K562 (cell line): ENCODE measurements around the gene CAMK2B. TPM values are rescaled to one million over a fixed set of nuclear protein-coding genes. Genes with fewer than 3 reads are reported as not detected.

Experiments used
- ATAC-seq: fragments of 200-7000 bp; cut with Tn5 transposase; 3 replicates; pipeline ENCODE4 v1.9.1; 2020; ENCODE audit warnings: moderate library complexity
- BruUV-seq: library from RNA; stranded (reverse); fragments of 400-500 nt; replicated peaks from 2 replicates; lab custom pipeline; 2021; lab: Mats Ljungman, UMichigan
- CTCF ChIA-PET: fragments of 300-600 bp; formaldehyde crosslinking; extraction: SDS; loops from one replicate; lab custom pipeline; 2021; ENCODE audit warnings: low intra/inter-chr PET ratio; lab: Yijun Ruan, JAX
- POLR2A ChIA-PET: fragments of 300-600, 350-650 bp; sonication (Branson Sonifier 250); formaldehyde crosslinking; extraction: SDS; loops from one replicate; lab custom pipeline; 2021; ENCODE audit warnings: antibody characterized with exemption, inconsistent platforms; lab: Yijun Ruan, JAX
- DNase-seq, 4 experiments: peaks; one replicate each; pipeline versions ENCODE4 v3.0.0 to v3.0.0-alpha.2; 2011 to 2018; ENCODE audit warnings: low spot score in 3 of 4, mixed read lengths in 3 of 4; ENCODE audit errors: extremely low read depth in 1 of 4
- FAIRE-seq: peaks from 2 replicates; lab custom pipeline; 2011; peaks lifted over from hg19 to GRCh38; lab: Jason Lieb, UNC
- H2AFZ ChIP-seq: 2 replicates; pipeline ENCODE4 v1.6.0; 2011; ENCODE audit warnings: low read depth, low read length, control low read depth, inconsistent platforms
- H3K27ac ChIP-seq: fragments of 200-600 bp; 3 replicates; pipeline ENCODE4 v1.8.0; 2011; ENCODE audit warnings: low read depth, mild to moderate bottlenecking, control low read depth, inconsistent platforms, low read length, moderate library complexity, mixed read lengths; ENCODE audit errors: extremely low read depth
- H3K27me3 ChIP-seq, 2 experiments: fragments of 300-600 bp in 1 of 2; 2 replicates in 1 of 2; 3 replicates in 1 of 2; pipeline versions ENCODE4 v1.6.0 to v1.8.0; 2011; ENCODE audit warnings: inconsistent platforms in 2 of 2, low read length in 2 of 2, mild to moderate bottlenecking in 1 of 2, mixed read lengths in 1 of 2, moderate library complexity in 1 of 2; ENCODE audit not compliant: control insufficient read depth in 2 of 2, insufficient read depth in 2 of 2
- H3K36me3 ChIP-seq: fragments of 300-600 bp; 3 replicates; pipeline ENCODE4 v1.8.0; 2011; ENCODE audit warnings: mild to moderate bottlenecking, low read length, inconsistent platforms; ENCODE audit not compliant: control insufficient read depth, insufficient read depth
- H3K4me1 ChIP-seq, 2 experiments: fragments of 200-600 bp in 1 of 2; replicated peaks in 1 of 2; 2 replicates in 1 of 2; 3 replicates in 1 of 2; pipeline versions ENCODE4 v1.5.1 to v1.8.0; 2011; ENCODE audit warnings: inconsistent platforms in 2 of 2, low read length in 2 of 2, mild to moderate bottlenecking in 1 of 2, mixed read lengths in 1 of 2, moderate library complexity in 1 of 2; ENCODE audit not compliant: control insufficient read depth in 2 of 2, insufficient read depth in 2 of 2
- H3K4me2 ChIP-seq: 2 replicates; pipeline ENCODE4 v1.6.1; 2011; ENCODE audit warnings: low read length, control low read depth, inconsistent platforms, mixed read lengths; ENCODE audit not compliant: insufficient read depth
- H3K4me3 ChIP-seq: fragments of 200-600 bp; sonication (generic), shearing (Covaris generic); 2 replicates; pipeline ENCODE4 v1.5.1; 2016; ENCODE audit warnings: control low read depth, inconsistent platforms
- H3K79me2 ChIP-seq: fragments of 200-600 bp; 3 replicates; pipeline ENCODE4 v1.8.0; 2011; ENCODE audit warnings: low read length, inconsistent platforms; ENCODE audit not compliant: control insufficient read depth, insufficient read depth
- H3K9ac ChIP-seq, 2 experiments: 2 replicates each; pipeline versions ENCODE4 v1.6.0 to v1.6.1; 2011; ENCODE audit warnings: low read depth in 2 of 2, low read length in 2 of 2, control low read depth in 1 of 2, inconsistent platforms in 1 of 2, mild to moderate bottlenecking in 1 of 2, mixed read lengths in 1 of 2; ENCODE audit not compliant: insufficient read depth in 1 of 2
- H3K9me1 ChIP-seq: one replicate; pipeline ENCODE4 v1.6.0; 2011; ENCODE audit warnings: inconsistent platforms, mild to moderate bottlenecking, low read length, moderate library complexity; ENCODE audit not compliant: control insufficient read depth, insufficient read depth
- H3K9me3 ChIP-seq: replicated peaks from 2 replicates; pipeline ENCODE4 v1.5.1; 2011; ENCODE audit warnings: low read depth, low read length, inconsistent platforms; ENCODE audit not compliant: control insufficient read depth, insufficient read depth
- H4K20me1 ChIP-seq: replicated peaks from 2 replicates; pipeline ENCODE4 v1.6.1; 2011; ENCODE audit warnings: low read length, inconsistent platforms, mixed read lengths; ENCODE audit not compliant: control insufficient read depth, insufficient read depth
- ATF1 ChIP-seq, 2 experiments: fragments of 450-650 bp in 1 of 2; IDR thresholded peaks; 2 replicates each; pipeline ENCODE4 v1.6.1; 2016; ENCODE audit warnings: missing compliant biosample characterization in 1 of 2, missing genetic modification characterization in 1 of 2
- C11orf30 ChIP-seq: fragments of 450-650 bp; IDR thresholded peaks from 2 replicates; pipeline ENCODE4 v1.6.1; 2016; ENCODE audit warnings: low read depth, mild to moderate bottlenecking
- NBN ChIP-seq: fragments of 450-650 bp; IDR thresholded peaks from 2 replicates; pipeline ENCODE4 v1.6.1; 2016; ENCODE audit warnings: low read depth, mild to moderate bottlenecking
- RBBP5 ChIP-seq: fragments of 200-600 bp; sonication (generic); IDR thresholded peaks from 2 replicates; pipeline ENCODE4 v1.6.1; 2012; ENCODE audit warnings: borderline replicate concordance, mild to moderate bottlenecking, low read length, control low read depth, inconsistent platforms; ENCODE audit not compliant: insufficient read depth, poor library complexity, severe bottlenecking
- ZNF143 ChIP-seq: sonication (generic); formaldehyde crosslinking; IDR thresholded peaks from 2 replicates; pipeline ENCODE4 v1.9.0; 2022; ENCODE audit warnings: mild to moderate bottlenecking, missing genetic modification reagents
- WGBS: fragments of 100-300 bp; shearing (Covaris generic); methylation state at CpG from one replicate; pipeline ENCODE4 v1.1.6; 2016; ENCODE audit warnings: low coverage, mixed read lengths; ENCODE audit not compliant: insufficient coverage; ENCODE audit errors: missing lambda C conversion rate; 5-methylcytosine and 5-hydroxymethylcytosine counted together
- in situ Hi-C: fragments of 300-500 bp; cut with MboI; formaldehyde crosslinking; loops from 4 replicates; pipeline ENCODE4 v1.15.0; 2018; ENCODE audit warnings: inconsistent platforms, mixed read lengths
- intact Hi-C: fragments of 100-400 bp; cut with micrococcal nuclease; formaldehyde crosslinking; loops from 2 replicates; pipeline ENCODE4 v1.14.2; 2022
- polyA plus RNA-seq, 8 experiments: library from polyadenylated mRNA; depleted of rRNA in 4 of 8; stranded (reverse) in 5 of 8; unstranded in 3 of 8; fragments of >200 nt; fragmentation: Nextera tagmentation in 2 of 8; fragmentation: Illumina TruSeq in 1 of 8; extraction: Ambion mirVana in 2 of 8; extraction: Trizol in 1 of 8; gene quantifications; 2 replicates each; pipeline versions ENCODE4 v1.2.1 to v1.2.3, GENCODE V29; 2011 to 2014; ENCODE audit warnings: inconsistent platforms in 1 of 8, missing spikeins in 1 of 8
- total RNA-seq, 7 experiments: library from RNA; depleted of rRNA in 6 of 7; stranded (reverse); fragments of >200 nt in 6 of 7; fragmentation: Illumina TruSeq in 2 of 7; extraction: Trizol in 2 of 7; gene quantifications; 2 replicates each; pipeline versions ENCODE4 v1.2.1 to v1.2.3, GENCODE V29; 2011 to 2021; ENCODE audit warnings: low replicate concordance in 1 of 7
- TF ChIP-seq, protein P1 (sequence below): fragments of 450-650 bp; IDR thresholded peaks from 2 replicates; pipeline ENCODE4 v1.6.1; 2016; ENCODE audit warnings: low read depth

CAMK2B gene
- total and polyA plus RNA-seq, 9 of the 15 experiments (the other 6 are each of a cell fraction or from before 2014, with no cell fraction given), result 0.04 to 0.09 (median 0.05) TPM; not detected in 4

DNA sequence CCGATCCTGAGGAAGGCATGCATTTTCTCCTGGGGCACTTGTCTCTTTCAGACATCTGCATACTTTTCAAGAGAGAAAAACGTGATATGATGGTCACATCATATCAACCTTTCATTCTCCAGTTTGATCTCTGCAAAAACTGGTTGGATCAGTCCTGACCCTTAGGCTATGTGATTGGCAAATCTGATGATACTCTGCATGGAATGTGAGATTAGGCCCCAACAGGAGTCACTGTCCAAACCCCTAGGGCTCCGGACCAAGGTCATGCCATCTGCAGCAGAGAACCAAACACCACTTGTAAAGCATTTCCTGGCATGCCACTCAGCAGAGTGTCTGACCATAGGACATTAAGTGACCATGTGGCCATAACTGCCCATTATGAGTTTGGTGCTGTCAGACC lies 144.8 kb downstream of the CAMK2B start:
- Histone ChIP-seq H3K4me2 (no peak overlapping the region), H3K27me3 (peaks cover 26 to 42% of the 10 kb centered on the region in 2 experiments), H3K27ac (no peak overlapping the region), H2AFZ (no peak overlapping the region), H3K9me3 (peaks cover 10% of the 10 kb centered on the region), H3K9ac (no peak overlapping the region), H3K36me3 (no peaks in the 10 kb centered on the region), H4K20me1 (no peaks in the 10 kb centered on the region), H3K9me1 (no peaks in the 10 kb centered on the region), H3K4me1 (no peaks in the 10 kb centered on the region), H3K4me3 (no peak overlapping the region), H3K79me2 (no peaks in the 10 kb centered on the region)
- ATAC-seq (no peak), DNase-seq (no peak), FAIRE-seq (no peak)
- ChIA-PET POLR2A (interaction anchor here (1.1 to 1.3 kb wide), 2 partner anchors 11 to 13 kb away, joined by 3 to 4 read pairs; no protein-coding TSS in a partner anchor), CTCF (no interaction called here)
- no peak for TF ChIP-seq ZNF143 (CRISPR knock-in tag)
- TF ChIP-seq C11orf30, result no peak
- TF ChIP-seq ATF1 (CRISPR knock-in tag; IDR thresholded peaks at IDR 0.05), result no peak
- no peak for TF ChIP-seq ATF1 (tag; IDR thresholded peaks at IDR 0.05)
- WGBS, result 0% methylated on average over 3 of the region's 3 CpGs
- BruUV-seq, result no TSS peak
- intact Hi-C loops, result no loop called here
- in situ Hi-C loops, result no loop called here

DNA sequence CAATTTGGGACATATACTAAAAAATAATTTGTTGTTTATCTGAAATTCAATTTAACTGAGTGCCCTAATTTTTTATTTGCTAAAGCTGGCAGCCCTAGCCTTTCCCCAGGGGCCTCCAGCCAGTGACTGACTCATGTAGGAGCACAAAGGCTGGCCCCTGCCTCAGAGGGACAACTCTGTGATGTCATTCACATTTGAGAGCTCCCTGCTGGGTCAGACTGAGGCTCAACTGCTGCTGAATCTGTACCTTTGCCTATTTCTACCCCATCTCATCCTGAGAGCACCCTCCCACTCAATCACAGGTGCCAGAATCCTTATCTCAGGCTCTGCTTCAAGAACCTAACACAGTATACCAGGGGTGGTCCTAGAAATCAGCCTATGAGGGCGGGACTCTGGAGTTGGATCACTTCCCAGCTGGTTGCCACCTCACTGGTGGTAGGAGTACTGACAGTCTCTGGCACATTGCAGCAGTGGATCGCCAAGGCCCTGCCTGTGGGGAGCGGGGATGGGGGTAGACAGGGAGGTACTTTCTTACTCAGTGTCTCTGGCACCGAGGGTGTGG lies 147.7 kb downstream of the CAMK2B start:
- no TSS peak for BruUV-seq
- in situ Hi-C loops (no loop called here), intact Hi-C loops (no loop called here)
- no peak for ATAC-seq
- ChIA-PET CTCF (no interaction called here), POLR2A (interaction anchor here (0.8 kb wide), 1 partner anchor 270 kb away, joined by 3 read pairs; no protein-coding TSS in a partner anchor)
- no peak overlapping the region for H3K4me3 ChIP-seq
- no peak overlapping the region for H3K27ac ChIP-seq
- H3K79me2 ChIP-seq, result no peaks in the 10 kb centered on the region
- H3K4me2 ChIP-seq, result no peak overlapping the region
- H2AFZ ChIP-seq, result no peak overlapping the region
- no peaks in the 10 kb centered on the region for H3K4me1 ChIP-seq
- no peaks in the 10 kb centered on the region for H3K9me1 ChIP-seq
- FAIRE-seq, result no peak
- no peak overlapping the region for H3K9ac ChIP-seq
- H4K20me1 ChIP-seq, result no peaks in the 10 kb centered on the region
- no peaks in the 10 kb centered on the region for H3K36me3 ChIP-seq
- DNase-seq, result no peak
- WGBS, result 0% methylated on average over 3 of the region's 4 CpGs
- peaks cover 24 to 41% of the 10 kb centered on the region in 2 experiments for H3K27me3 ChIP-seq
- H3K9me3 ChIP-seq, result peaks cover 5% of the 10 kb centered on the region
- TF ChIP-seq NBN (no peak), RBBP5 (no peak)
- TF ChIP-seq, protein P1, sequence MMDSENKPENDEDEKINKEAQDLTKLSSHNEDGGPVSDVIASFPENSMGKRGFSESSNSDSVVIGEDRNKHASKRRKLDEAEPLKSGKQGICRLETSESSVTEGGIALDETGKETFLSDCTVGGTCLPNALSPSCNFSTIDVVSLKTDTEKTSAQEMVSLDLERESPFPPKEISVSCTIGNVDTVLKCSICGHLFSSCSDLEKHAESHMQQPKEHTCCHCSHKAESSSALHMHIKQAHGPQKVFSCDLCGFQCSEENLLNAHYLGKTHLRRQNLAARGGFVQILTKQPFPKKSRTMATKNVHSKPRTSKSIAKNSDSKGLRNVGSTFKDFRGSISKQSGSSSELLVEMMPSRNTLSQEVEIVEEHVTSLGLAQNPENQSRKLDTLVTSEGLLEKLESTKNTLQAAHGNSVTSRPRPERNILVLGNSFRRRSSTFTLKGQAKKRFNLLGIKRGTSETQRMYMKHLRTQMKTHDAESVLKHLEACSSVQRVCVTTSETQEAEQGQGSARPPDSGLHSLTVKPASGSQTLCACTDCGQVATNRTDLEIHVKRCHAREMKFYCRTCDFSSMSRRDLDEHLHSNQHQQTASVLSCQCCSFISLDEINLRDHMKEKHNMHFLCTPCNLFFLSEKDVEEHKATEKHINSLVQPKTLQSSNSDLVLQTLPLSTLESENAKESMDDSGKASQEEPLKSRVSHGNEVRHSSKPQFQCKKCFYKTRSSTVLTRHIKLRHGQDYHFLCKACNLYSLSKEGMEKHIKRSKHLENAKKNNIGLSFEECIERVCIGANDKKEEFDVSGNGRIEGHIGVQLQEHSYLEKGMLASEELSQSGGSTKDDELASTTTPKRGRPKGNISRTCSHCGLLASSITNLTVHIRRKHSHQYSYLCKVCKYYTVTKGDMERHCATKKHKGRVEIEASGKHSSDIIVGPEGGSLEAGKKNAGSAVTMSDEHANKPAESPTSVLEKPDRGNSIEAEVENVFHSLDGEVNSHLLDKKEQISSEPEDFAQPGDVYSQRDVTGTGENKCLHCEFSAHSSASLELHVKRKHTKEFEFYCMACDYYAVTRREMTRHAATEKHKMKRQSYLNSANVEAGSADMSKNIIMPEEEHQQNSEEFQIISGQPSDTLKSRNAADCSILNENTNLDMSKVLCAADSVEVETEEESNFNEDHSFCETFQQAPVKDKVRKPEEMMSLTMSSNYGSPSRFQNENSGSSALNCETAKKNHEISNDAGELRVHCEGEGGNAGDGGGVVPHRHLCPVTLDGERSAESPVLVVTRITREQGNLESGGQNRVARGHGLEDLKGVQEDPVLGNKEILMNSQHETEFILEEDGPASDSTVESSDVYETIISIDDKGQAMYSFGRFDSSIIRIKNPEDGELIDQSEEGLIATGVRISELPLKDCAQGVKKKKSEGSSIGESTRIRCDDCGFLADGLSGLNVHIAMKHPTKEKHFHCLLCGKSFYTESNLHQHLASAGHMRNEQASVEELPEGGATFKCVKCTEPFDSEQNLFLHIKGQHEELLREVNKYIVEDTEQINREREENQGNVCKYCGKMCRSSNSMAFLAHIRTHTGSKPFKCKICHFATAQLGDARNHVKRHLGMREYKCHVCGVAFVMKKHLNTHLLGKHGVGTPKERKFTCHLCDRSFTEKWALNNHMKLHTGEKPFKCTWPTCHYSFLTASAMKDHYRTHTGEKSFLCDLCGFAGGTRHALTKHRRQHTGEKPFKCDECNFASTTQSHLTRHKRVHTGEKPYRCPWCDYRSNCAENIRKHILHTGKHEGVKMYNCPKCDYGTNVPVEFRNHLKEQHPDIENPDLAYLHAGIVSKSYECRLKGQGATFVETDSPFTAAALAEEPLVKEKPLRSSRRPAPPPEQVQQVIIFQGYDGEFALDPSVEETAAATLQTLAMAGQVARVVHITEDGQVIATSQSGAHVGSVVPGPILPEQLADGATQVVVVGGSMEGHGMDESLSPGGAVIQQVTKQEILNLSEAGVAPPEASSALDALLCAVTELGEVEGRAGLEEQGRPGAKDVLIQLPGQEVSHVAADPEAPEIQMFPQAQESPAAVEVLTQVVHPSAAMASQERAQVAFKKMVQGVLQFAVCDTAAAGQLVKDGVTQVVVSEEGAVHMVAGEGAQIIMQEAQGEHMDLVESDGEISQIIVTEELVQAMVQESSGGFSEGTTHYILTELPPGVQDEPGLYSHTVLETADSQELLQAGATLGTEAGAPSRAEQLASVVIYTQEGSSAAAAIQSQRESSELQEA, result no peak
